IMR-90 (cell line): ENCODE measurements around the gene ADRA2C. TPM values are rescaled to one million over a fixed set of nuclear protein-coding genes. Genes with fewer than 3 reads are reported as not detected.

Source experiments
- ATAC-seq: fragments of 200-7000 bp; cut with Tn5 transposase; 2 replicates; pipeline ENCODE4 v1.9.1; 2020; ENCODE audit warnings: low read depth, mild to moderate bottlenecking, moderate library complexity
- BruUV-seq: library from RNA; stranded (reverse); fragments of 400-500 nt; replicated peaks from 2 replicates; lab custom pipeline; 2021; lab: Mats Ljungman, UMichigan
- CTCF ChIA-PET: fragments of 300-600 bp; formaldehyde crosslinking; extraction: SDS; loops from one replicate; lab custom pipeline; 2021; ENCODE audit warnings: antibody characterized with exemption; lab: Yijun Ruan, JAX
- POLR2A ChIA-PET: fragments of 300-600 bp; sonication (Branson Sonifier 250); formaldehyde crosslinking; loops from one replicate; lab custom pipeline; 2022; ENCODE audit warnings: antibody characterized with exemption; ENCODE audit not compliant: unreplicated experiment; lab: Charles Lee
- DNase-seq: peaks from one replicate; pipeline ENCODE4 v3.0.0; 2013
- H2AFZ ChIP-seq: replicated peaks from 2 replicates; pipeline ENCODE3; 2013; ENCODE audit warnings: low read length, mild to moderate bottlenecking; ENCODE audit not compliant: poor library complexity
- H2AK5ac ChIP-seq: 2 replicates; pipeline ENCODE4 v1.6.1; 2013; ENCODE audit warnings: low read depth, low read length, inconsistent platforms
- H2AK9ac ChIP-seq: replicated peaks from 2 replicates; pipeline ENCODE3; 2013; ENCODE audit warnings: mild to moderate bottlenecking, low read depth, low read length, moderate library complexity; ENCODE audit not compliant: poor library complexity
- H2BK120ac ChIP-seq: 2 replicates; pipeline ENCODE4 v1.6.1; 2013; ENCODE audit warnings: low read depth, low read length, inconsistent platforms
- H2BK15ac ChIP-seq: 3 replicates; pipeline ENCODE4 v1.6.1; 2013; ENCODE audit warnings: low read depth, low read length, inconsistent platforms
- H2BK20ac ChIP-seq: 2 replicates; pipeline ENCODE4 v1.6.1; 2013; ENCODE audit warnings: low read depth, mild to moderate bottlenecking, inconsistent platforms, low read length, moderate library complexity
- H2BK5ac ChIP-seq: 2 replicates; pipeline ENCODE4 v1.6.1; 2013; ENCODE audit warnings: mild to moderate bottlenecking, low read depth, low read length, inconsistent platforms; ENCODE audit not compliant: poor library complexity, severe bottlenecking
- H3K14ac ChIP-seq: replicated peaks from 2 replicates; pipeline ENCODE4 v1.6.1; 2013; ENCODE audit warnings: low read depth, low read length, inconsistent platforms
- H3K18ac ChIP-seq: 2 replicates; pipeline ENCODE4 v1.6.1; 2013; ENCODE audit warnings: low read depth, low read length, control low read depth
- H3K23ac ChIP-seq: 2 replicates; pipeline ENCODE4 v1.6.1; 2013; ENCODE audit warnings: low read depth, low read length, inconsistent platforms
- H3K27ac ChIP-seq: 2 replicates; pipeline ENCODE4 v1.5.1; 2013; ENCODE audit warnings: mild to moderate bottlenecking, control low read depth, low read length; ENCODE audit not compliant: insufficient read depth
- H3K27me3 ChIP-seq: 2 replicates; pipeline ENCODE4 v1.6.1; 2013; ENCODE audit warnings: low read length; ENCODE audit not compliant: control insufficient read depth, insufficient read depth
- H3K36me3 ChIP-seq: 2 replicates; pipeline ENCODE4 v1.6.1; 2013; ENCODE audit warnings: low read length, mixed read lengths; ENCODE audit not compliant: control insufficient read depth, insufficient read depth
- H3K4ac ChIP-seq: 2 replicates; pipeline ENCODE4 v1.6.1; 2013; ENCODE audit warnings: low read depth, low read length, inconsistent platforms
- H3K4me1 ChIP-seq: 2 replicates; pipeline ENCODE4 v1.6.1; 2013; ENCODE audit warnings: low read length, mixed read lengths; ENCODE audit not compliant: control insufficient read depth, insufficient read depth
- H3K4me2 ChIP-seq: 2 replicates; pipeline ENCODE4 v1.6.1; 2013; ENCODE audit warnings: low read depth, mild to moderate bottlenecking, control low read depth, low read length, moderate library complexity
- H3K4me3 ChIP-seq: 2 replicates; pipeline ENCODE4 v1.5.1; 2013; ENCODE audit warnings: low read depth, mild to moderate bottlenecking, control low read depth, low read length, moderate library complexity; ENCODE audit not compliant: insufficient read depth
- H3K56ac ChIP-seq: 2 replicates; pipeline ENCODE4 v1.6.1; 2013; ENCODE audit warnings: low read length, inconsistent platforms; ENCODE audit not compliant: insufficient read depth; ENCODE audit errors: extremely low read depth
- H3K79me1 ChIP-seq, 2 experiments: 2 replicates each; pipeline ENCODE4 v1.6.1; 2013; ENCODE audit warnings: low read length in 2 of 2, inconsistent platforms in 1 of 2, low read depth in 1 of 2
- H3K9ac ChIP-seq: 2 replicates; pipeline ENCODE4 v1.6.1; 2013; ENCODE audit warnings: low read depth, low read length, control low read depth
- H3K9me1 ChIP-seq: 2 replicates; pipeline ENCODE4 v1.6.1; 2013; ENCODE audit warnings: low read length, inconsistent platforms; ENCODE audit not compliant: insufficient read depth
- H3K9me3 ChIP-seq: 2 replicates; pipeline ENCODE4 v1.6.1; 2013; ENCODE audit warnings: low read length; ENCODE audit not compliant: control insufficient read depth, insufficient read depth
- H4K20me1 ChIP-seq: 2 replicates; pipeline ENCODE4 v1.6.1; 2013; ENCODE audit warnings: low read length, inconsistent platforms; ENCODE audit not compliant: insufficient read depth
- H4K5ac ChIP-seq: 2 replicates; pipeline ENCODE4 v1.6.1; 2013; ENCODE audit warnings: mild to moderate bottlenecking, low read depth, low read length, control low read depth
- H4K8ac ChIP-seq, 2 experiments: 2 replicates each; pipeline ENCODE4 v1.6.1; 2013; ENCODE audit warnings: low read depth in 2 of 2, low read length in 2 of 2, control low read depth in 1 of 2, inconsistent platforms in 1 of 2
- H4K91ac ChIP-seq: 2 replicates; pipeline ENCODE4 v1.6.1; 2013; ENCODE audit warnings: low read depth, low read length, inconsistent platforms; ENCODE audit not compliant: insufficient read depth
- BHLHE40 ChIP-seq: fragments of 150-350 bp; IDR thresholded peaks from 2 replicates; pipeline ENCODE4 v1.6.1; 2016; ENCODE audit warnings: mild to moderate bottlenecking, low read depth, low read length
- CEBPB ChIP-seq: IDR thresholded peaks from 2 replicates; pipeline ENCODE4 v1.6.1; 2012; ENCODE audit warnings: low read depth, low read length, improper control_type of control experiment
- CHD1 ChIP-seq: IDR thresholded peaks from 2 replicates; pipeline ENCODE4 v1.6.1; 2012; ENCODE audit warnings: low read depth, low read length, improper control_type of control experiment
- FOS ChIP-seq: fragments of 150-350 bp; IDR thresholded peaks from 2 replicates; pipeline ENCODE4 v1.6.1; 2016; ENCODE audit warnings: low read depth, low read length
- MAZ ChIP-seq: IDR thresholded peaks from 2 replicates; pipeline ENCODE4 v1.6.1; 2012; ENCODE audit warnings: low read depth, mild to moderate bottlenecking, low read length, improper control_type of control experiment, moderate library complexity, borderline replicate concordance
- NFE2L2 ChIP-seq: fragments of 150-350 bp; IDR thresholded peaks from 2 replicates; pipeline ENCODE4 v1.6.1; 2016; ENCODE audit warnings: low read depth, mild to moderate bottlenecking, low read length
- POLR2A ChIP-seq: IDR thresholded peaks from 2 replicates; pipeline ENCODE4 v1.6.1; 2012; ENCODE audit warnings: mild to moderate bottlenecking, low read depth, low read length
- RAD21 ChIP-seq: IDR thresholded peaks from 2 replicates; pipeline ENCODE4 v1.6.1; 2012; ENCODE audit warnings: low read length, improper control_type of control experiment
- RCOR1 ChIP-seq: IDR thresholded peaks from 2 replicates; pipeline ENCODE4 v1.6.1; 2012; ENCODE audit warnings: mild to moderate bottlenecking, low read length, improper control_type of control experiment; ENCODE audit not compliant: insufficient replicate concordance
- RFX5 ChIP-seq: IDR thresholded peaks from 2 replicates; pipeline ENCODE4 v1.8.0; 2012; ENCODE audit warnings: low read depth, mild to moderate bottlenecking, low read length, moderate library complexity
- SMC3 ChIP-seq: fragments of 150-350 bp; IDR thresholded peaks from 2 replicates; pipeline ENCODE4 v1.6.1; 2016; ENCODE audit warnings: low read depth, mild to moderate bottlenecking, antibody characterized with exemption, low read length, moderate library complexity
- WGBS, 2 experiments: methylation state at CpG; one replicate each; pipeline versions ENCODE4 v1.1.5 to v1.1.7; 2013; ENCODE audit warnings: missing lambda C conversion rate in 2 of 2; ENCODE audit not compliant: insufficient read length in 1 of 2; ENCODE audit errors: extremely low coverage in 2 of 2; 5-methylcytosine and 5-hydroxymethylcytosine counted together
- dilution Hi-C: fragments of 300-500 bp; cut with HindIII; formaldehyde crosslinking; loops from one replicate; pipeline ENCODE4 v1.14.3; 2018; ENCODE audit warnings: low sequenced_read_pairs; ENCODE audit not compliant: unreplicated experiment
- in situ Hi-C: fragments of 300-500 bp; cut with MboI; formaldehyde crosslinking; loops from 3 replicates; pipeline ENCODE4 v1.14.3; 2019; ENCODE audit warnings: low sequenced_read_pairs, inconsistent platforms, mixed read lengths
- intact Hi-C: fragments of 100-400 bp; cut with micrococcal nuclease; formaldehyde crosslinking; loops from 2 replicates; pipeline ENCODE4 v1.10.0; 2022
- polyA plus RNA-seq, 3 experiments: library from polyadenylated mRNA; depleted of rRNA; stranded (reverse); fragments of >200 nt; gene quantifications; 2 replicates each; pipeline ENCODE4 v1.2.3, GENCODE V29; 2012; ENCODE audit warnings: low replicate concordance in 1 of 3
- total RNA-seq: library from RNA; depleted of rRNA; stranded (reverse); fragments of >200 nt; gene quantifications from 2 replicates; pipeline ENCODE4 v1.2.3, GENCODE V29; 2012
- TF ChIP-seq, protein P1 (sequence below): conservative IDR thresholded peaks from 2 replicates; pipeline ENCODE4 v1.5.1; 2012; ENCODE audit warnings: mild to moderate bottlenecking, low read depth, low read length, improper control_type of control experiment
- TF ChIP-seq, protein P2 (sequence below): fragments of 150-350 bp; IDR thresholded peaks from 2 replicates; pipeline ENCODE4 v1.6.1; 2017; ENCODE audit warnings: mild to moderate bottlenecking, antibody characterized with exemption, low read length, low read depth
- TF ChIP-seq, protein P3 (sequence below): fragments of 150-350 bp; IDR thresholded peaks from 2 replicates; pipeline ENCODE4 v1.6.1; 2016; ENCODE audit warnings: low read depth, mild to moderate bottlenecking, low read length, moderate library complexity, borderline replicate concordance

The ADRA2C gene
- total and polyA plus RNA-seq, 2 of the 4 experiments (the other 2 are of a cell fraction) = under 0.01 to 0.14 TPM

DNA sequence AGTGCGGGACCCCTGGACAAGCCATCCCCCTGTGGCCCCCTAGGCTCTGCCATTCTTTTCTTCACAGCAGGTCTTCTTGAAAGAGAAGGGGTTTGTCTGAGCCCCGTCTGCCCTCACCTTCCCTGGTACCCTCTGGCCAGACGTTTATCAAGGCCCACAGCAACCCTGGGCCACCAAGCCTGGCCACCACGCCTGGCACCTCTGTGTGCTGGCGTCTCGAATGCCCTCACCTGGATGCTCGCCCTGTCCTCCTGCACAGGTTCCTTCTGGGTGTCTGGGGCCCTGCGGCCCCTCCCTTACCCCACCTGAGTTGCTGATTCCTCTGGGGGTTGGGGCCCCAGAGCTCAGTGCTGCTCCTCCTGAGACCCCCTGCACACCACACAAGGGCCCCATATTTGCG is 25.1 kb downstream of the ADRA2C start:
- Histone ChIP-seq H3K79me1 (no peaks in the 10 kb centered on the region), H3K27ac (no peak overlapping the region), H3K4me2 (no peak overlapping the region), H3K36me3 (no peaks in the 10 kb centered on the region), H3K4me1 (no peaks in the 10 kb centered on the region), H3K14ac (no peak overlapping the region), H2BK5ac (no peak overlapping the region), H3K23ac (no peak overlapping the region), H3K56ac (no peak overlapping the region), H3K9me1 (no peaks in the 10 kb centered on the region), H3K4ac (no peak overlapping the region), H4K8ac (no peak overlapping the region), H3K18ac (no peak overlapping the region), H3K9ac (no peak overlapping the region), H4K20me1 (no peaks in the 10 kb centered on the region), H2BK20ac (no peak overlapping the region), H2AK9ac (no peak overlapping the region), H3K4me3 (no peak overlapping the region), H2AK5ac (no peak overlapping the region), H2AFZ (no peak overlapping the region), H4K5ac (no peak overlapping the region), H3K9me3 (peaks cover 4% of the 10 kb centered on the region; the same call in 1 of the 2 replicates), H2BK120ac (no peak overlapping the region), H3K27me3 (peaks cover 5% of the 10 kb centered on the region; the same call in 1 of the 2 replicates), H4K91ac (no peak overlapping the region), H2BK15ac (no peak overlapping the region)
- in situ Hi-C loops = no loop called here
- BruUV-seq = no TSS peak
- WGBS, 2 experiments = 100% methylated on average over 1 of the region's 9 CpGs; no CpG with 5 or more reads in 1 of the 2 experiments
- no peak for ATAC-seq
- dilution Hi-C loops = no loop called here
- ChIA-PET CTCF (no interaction called here), POLR2A (interaction anchor here (0.5 kb wide), 1 partner anchor 89 kb away, joined by 3 read pairs; no protein-coding TSS in a partner anchor)
- no peak for DNase-seq
- intact Hi-C loops = no loop called here
- TF ChIP-seq, protein P1, sequence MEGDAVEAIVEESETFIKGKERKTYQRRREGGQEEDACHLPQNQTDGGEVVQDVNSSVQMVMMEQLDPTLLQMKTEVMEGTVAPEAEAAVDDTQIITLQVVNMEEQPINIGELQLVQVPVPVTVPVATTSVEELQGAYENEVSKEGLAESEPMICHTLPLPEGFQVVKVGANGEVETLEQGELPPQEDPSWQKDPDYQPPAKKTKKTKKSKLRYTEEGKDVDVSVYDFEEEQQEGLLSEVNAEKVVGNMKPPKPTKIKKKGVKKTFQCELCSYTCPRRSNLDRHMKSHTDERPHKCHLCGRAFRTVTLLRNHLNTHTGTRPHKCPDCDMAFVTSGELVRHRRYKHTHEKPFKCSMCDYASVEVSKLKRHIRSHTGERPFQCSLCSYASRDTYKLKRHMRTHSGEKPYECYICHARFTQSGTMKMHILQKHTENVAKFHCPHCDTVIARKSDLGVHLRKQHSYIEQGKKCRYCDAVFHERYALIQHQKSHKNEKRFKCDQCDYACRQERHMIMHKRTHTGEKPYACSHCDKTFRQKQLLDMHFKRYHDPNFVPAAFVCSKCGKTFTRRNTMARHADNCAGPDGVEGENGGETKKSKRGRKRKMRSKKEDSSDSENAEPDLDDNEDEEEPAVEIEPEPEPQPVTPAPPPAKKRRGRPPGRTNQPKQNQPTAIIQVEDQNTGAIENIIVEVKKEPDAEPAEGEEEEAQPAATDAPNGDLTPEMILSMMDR = no peak
- TF ChIP-seq NFE2L2 = no peak
- no peak for TF ChIP-seq MAZ
- TF ChIP-seq, protein P2, sequence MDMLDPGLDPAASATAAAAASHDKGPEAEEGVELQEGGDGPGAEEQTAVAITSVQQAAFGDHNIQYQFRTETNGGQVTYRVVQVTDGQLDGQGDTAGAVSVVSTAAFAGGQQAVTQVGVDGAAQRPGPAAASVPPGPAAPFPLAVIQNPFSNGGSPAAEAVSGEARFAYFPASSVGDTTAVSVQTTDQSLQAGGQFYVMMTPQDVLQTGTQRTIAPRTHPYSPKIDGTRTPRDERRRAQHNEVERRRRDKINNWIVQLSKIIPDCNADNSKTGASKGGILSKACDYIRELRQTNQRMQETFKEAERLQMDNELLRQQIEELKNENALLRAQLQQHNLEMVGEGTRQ = no peak
- TF ChIP-seq CEBPB = no peak
- TF ChIP-seq CHD1 = no peak
- TF ChIP-seq BHLHE40 = no peak
- no peak for TF ChIP-seq RAD21
- TF ChIP-seq SMC3 = no peak
- TF ChIP-seq RCOR1 = no peak
- no peak for TF ChIP-seq POLR2A
- no peak for TF ChIP-seq RFX5
- TF ChIP-seq FOS = no peak
- TF ChIP-seq, protein P3, sequence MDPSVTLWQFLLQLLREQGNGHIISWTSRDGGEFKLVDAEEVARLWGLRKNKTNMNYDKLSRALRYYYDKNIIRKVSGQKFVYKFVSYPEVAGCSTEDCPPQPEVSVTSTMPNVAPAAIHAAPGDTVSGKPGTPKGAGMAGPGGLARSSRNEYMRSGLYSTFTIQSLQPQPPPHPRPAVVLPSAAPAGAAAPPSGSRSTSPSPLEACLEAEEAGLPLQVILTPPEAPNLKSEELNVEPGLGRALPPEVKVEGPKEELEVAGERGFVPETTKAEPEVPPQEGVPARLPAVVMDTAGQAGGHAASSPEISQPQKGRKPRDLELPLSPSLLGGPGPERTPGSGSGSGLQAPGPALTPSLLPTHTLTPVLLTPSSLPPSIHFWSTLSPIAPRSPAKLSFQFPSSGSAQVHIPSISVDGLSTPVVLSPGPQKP = no peak
